Astrocyte (in vitro differentiated cells and primary cell): ENCODE results near the gene ZKSCAN3. TPM values are rescaled to one million over a fixed set of nuclear protein-coding genes. Genes with fewer than 3 reads are reported as not detected.

Source experiments
- DNase-seq: peaks from one replicate; pipeline ENCODE4 v3.0.0-alpha.2; 2010; ENCODE audit warnings: low read depth
- FAIRE-seq: peaks from 2 replicates; lab custom pipeline; 2011; peaks lifted over from hg19 to GRCh38; lab: Jason Lieb, UNC
- H2AFZ ChIP-seq: 2 replicates; pipeline ENCODE4 v1.6.0; 2012; ENCODE audit warnings: low read depth, low read length, inconsistent platforms
- H3K27ac ChIP-seq: 2 replicates; pipeline ENCODE4 v1.5.1; 2011; ENCODE audit warnings: low read depth, low read length, inconsistent platforms
- H3K27me3 ChIP-seq: 2 replicates; pipeline ENCODE4 v1.6.0; 2011; ENCODE audit warnings: low read length, inconsistent platforms; ENCODE audit not compliant: insufficient read depth
- H3K36me3 ChIP-seq: 2 replicates; pipeline ENCODE4 v1.5.1; 2011; ENCODE audit warnings: low read length, inconsistent platforms; ENCODE audit not compliant: insufficient read depth
- H3K4me1 ChIP-seq: 2 replicates; pipeline ENCODE4 v1.5.1; 2011; ENCODE audit warnings: low read length, inconsistent platforms; ENCODE audit not compliant: insufficient read depth
- H3K4me2 ChIP-seq: 2 replicates; pipeline ENCODE4 v1.6.0; 2012; ENCODE audit warnings: low read length, inconsistent platforms
- H3K4me3 ChIP-seq: 2 replicates; pipeline ENCODE4 v1.5.1; 2011; ENCODE audit warnings: low read depth, mild to moderate bottlenecking, low read length, inconsistent platforms; ENCODE audit not compliant: insufficient read depth
- H3K79me2 ChIP-seq: 2 replicates; pipeline ENCODE4 v1.6.0; 2012; ENCODE audit warnings: mild to moderate bottlenecking, low read length, inconsistent platforms; ENCODE audit not compliant: insufficient read depth
- H3K9ac ChIP-seq: 2 replicates; pipeline ENCODE4 v1.6.0; 2012; ENCODE audit warnings: mild to moderate bottlenecking, low read length, inconsistent platforms
- H3K9me3 ChIP-seq: 2 replicates; pipeline ENCODE4 v1.5.1; 2012; ENCODE audit warnings: low read depth, mild to moderate bottlenecking, low read length, inconsistent platforms; ENCODE audit not compliant: insufficient read depth
- H4K20me1 ChIP-seq: 2 replicates; pipeline ENCODE4 v1.6.0; 2012; ENCODE audit warnings: low read length, inconsistent platforms; ENCODE audit not compliant: insufficient read depth
- H3K27ac Mint-ChIP-seq: one replicate; pipeline ENCODE4 v1.8.0; 2021; ENCODE audit warnings: mild to moderate bottlenecking, mixed read lengths; ENCODE audit not compliant: unreplicated experiment
- H3K27me3 Mint-ChIP-seq: one replicate; pipeline ENCODE4 v1.8.0; 2021; ENCODE audit warnings: low read depth, mixed read lengths; ENCODE audit not compliant: unreplicated experiment
- H3K36me3 Mint-ChIP-seq: one replicate; pipeline ENCODE4 v1.8.0; 2021; ENCODE audit warnings: low read depth, mixed read lengths; ENCODE audit not compliant: unreplicated experiment
- H3K4me1 Mint-ChIP-seq: one replicate; pipeline ENCODE4 v1.8.0; 2021; ENCODE audit warnings: low read depth, mixed read lengths; ENCODE audit not compliant: unreplicated experiment
- H3K4me3 Mint-ChIP-seq: one replicate; pipeline ENCODE4 v1.8.0; 2021; ENCODE audit warnings: mild to moderate bottlenecking, moderate library complexity, mixed read lengths; ENCODE audit not compliant: unreplicated experiment
- H3K9me3 Mint-ChIP-seq: one replicate; pipeline ENCODE4 v1.8.0; 2021; ENCODE audit warnings: mild to moderate bottlenecking, mixed read lengths; ENCODE audit not compliant: unreplicated experiment
- CTCF ChIP-seq: IDR thresholded peaks from 2 replicates; pipeline ENCODE4 v1.5.1; 2011; ENCODE audit warnings: low read depth, mild to moderate bottlenecking, inconsistent platforms, low read length, moderate library complexity; ENCODE audit not compliant: insufficient read depth
- EZH2 ChIP-seq: IDR thresholded peaks from 2 replicates; pipeline ENCODE4 v1.6.1; 2012; ENCODE audit warnings: mild to moderate bottlenecking, low read length, inconsistent platforms; ENCODE audit not compliant: insufficient read depth
- total RNA-seq: library from RNA; stranded (reverse); gene quantifications from 2 replicates; pipeline ENCODE4 v1.2.1, GENCODE V29; 2021

The ZKSCAN3 gene
- total RNA-seq, 1 donor from 2014 or later, result 8.0 TPM

- no peak for FAIRE-seq
- Mint-ChIP-seq H3K4me1 (no peaks in the 10 kb centered on the region), H3K36me3 (no peaks in the 10 kb centered on the region), H3K27me3 (peaks cover 7% of the 10 kb centered on the region), H3K4me3 (no peak overlapping the region), H3K9me3 (peaks cover 2% of the 10 kb centered on the region), H3K27ac (peak overlapping the region; percentile 50)
- Histone ChIP-seq H2AFZ (no peak overlapping the region), H3K4me1 (no peaks in the 10 kb centered on the region), H3K9ac (no peak overlapping the region), H3K27ac (no peak overlapping the region), H4K20me1 (no peaks in the 10 kb centered on the region), H3K27me3 (peaks cover 2% of the 10 kb centered on the region), H3K79me2 (no peaks in the 10 kb centered on the region), H3K36me3 (no peaks in the 10 kb centered on the region), H3K9me3 (no peaks in the 10 kb centered on the region), H3K4me2 (no peak overlapping the region), H3K4me3 (no peak overlapping the region)
- DNase-seq, result no peak
- no peak for TF ChIP-seq CTCF
- TF ChIP-seq EZH2, result no peak
Measured at GRCh38 chr6:28408076-28408802, 58.5 kb downstream of the ZKSCAN3 start.

DNA sequence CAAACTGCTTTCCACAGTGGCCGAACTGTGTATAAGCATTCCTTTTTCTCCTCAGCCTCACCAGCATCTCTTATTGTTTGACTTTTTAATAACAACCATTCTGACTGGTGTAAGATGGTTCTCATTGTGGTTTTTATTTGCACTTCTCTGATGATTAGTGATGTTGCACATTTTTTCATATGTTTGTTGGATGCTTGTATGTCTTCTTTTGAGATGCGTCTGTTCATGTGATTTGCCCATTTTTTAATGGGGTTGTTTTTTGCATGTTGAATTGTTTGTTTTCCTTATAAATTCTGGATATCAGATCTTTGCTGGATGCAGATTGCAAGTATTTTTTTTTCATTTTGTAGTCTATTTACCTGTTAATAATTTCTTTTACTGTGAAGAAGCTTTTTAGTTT, 61.0 kb downstream of the ZKSCAN3 start:
- H3K27me3 Mint-ChIP-seq, result peaks cover 7% of the 10 kb centered on the region
- no peaks in the 10 kb centered on the region for H3K9me3 ChIP-seq
- no peaks in the 10 kb centered on the region for H3K79me2 ChIP-seq
- no peaks in the 10 kb centered on the region for H4K20me1 ChIP-seq
- H3K4me3 Mint-ChIP-seq, result no peak overlapping the region
- no peak overlapping the region for H3K4me3 ChIP-seq
- peaks cover 2% of the 10 kb centered on the region for H3K27me3 ChIP-seq
- H3K27ac Mint-ChIP-seq, result no peak overlapping the region
- FAIRE-seq (no peak), DNase-seq (no peak)
- no peaks in the 10 kb centered on the region for H3K4me1 Mint-ChIP-seq
- H3K4me1 ChIP-seq, result no peaks in the 10 kb centered on the region
- H3K27ac ChIP-seq, result no peak overlapping the region
- no peaks in the 10 kb centered on the region for H3K36me3 Mint-ChIP-seq
- H3K9ac ChIP-seq, result no peak overlapping the region
- H3K4me2 ChIP-seq, result no peak overlapping the region
- H3K36me3 ChIP-seq, result no peaks in the 10 kb centered on the region
- H3K9me3 Mint-ChIP-seq, result peaks cover 2% of the 10 kb centered on the region
- no peak for TF ChIP-seq CTCF
- no peak for TF ChIP-seq EZH2
- H2AFZ ChIP-seq, result no peak overlapping the region

- DNase-seq, result no peak
- no peak for FAIRE-seq
Measured at GRCh38 chr6:28413681-28414080, 63.9 kb downstream of the ZKSCAN3 start.

More at GRCh38 chr6:28413681-28414080, 63.9 kb downstream of the ZKSCAN3 start:
- Mint-ChIP-seq H3K4me1 (no peaks in the 10 kb centered on the region), H3K9me3 (peaks cover 2% of the 10 kb centered on the region), H3K4me3 (no peak overlapping the region), H3K36me3 (no peaks in the 10 kb centered on the region), H3K27ac (no peak overlapping the region), H3K27me3 (peaks cover 2% of the 10 kb centered on the region)
- H3K4me3 ChIP-seq, result no peak overlapping the region
- H3K4me2 ChIP-seq, result no peak overlapping the region
- H3K36me3 ChIP-seq, result no peaks in the 10 kb centered on the region
- no peaks in the 10 kb centered on the region for H3K27me3 ChIP-seq
- H3K9ac ChIP-seq, result no peak overlapping the region
- no peak overlapping the region for H3K27ac ChIP-seq
- TF ChIP-seq EZH2 (no peak), CTCF (no peak)
- H3K79me2 ChIP-seq, result no peaks in the 10 kb centered on the region
- no peak overlapping the region for H2AFZ ChIP-seq
- no peaks in the 10 kb centered on the region for H3K4me1 ChIP-seq
- H3K9me3 ChIP-seq, result no peaks in the 10 kb centered on the region
- no peaks in the 10 kb centered on the region for H4K20me1 ChIP-seq
